Measurements from ENCODE around the gene FAM162B.
A peak's percentile ranks its signal among the peaks of the same experiment; 100 is the strongest.

The FAM162B gene

DNA sequence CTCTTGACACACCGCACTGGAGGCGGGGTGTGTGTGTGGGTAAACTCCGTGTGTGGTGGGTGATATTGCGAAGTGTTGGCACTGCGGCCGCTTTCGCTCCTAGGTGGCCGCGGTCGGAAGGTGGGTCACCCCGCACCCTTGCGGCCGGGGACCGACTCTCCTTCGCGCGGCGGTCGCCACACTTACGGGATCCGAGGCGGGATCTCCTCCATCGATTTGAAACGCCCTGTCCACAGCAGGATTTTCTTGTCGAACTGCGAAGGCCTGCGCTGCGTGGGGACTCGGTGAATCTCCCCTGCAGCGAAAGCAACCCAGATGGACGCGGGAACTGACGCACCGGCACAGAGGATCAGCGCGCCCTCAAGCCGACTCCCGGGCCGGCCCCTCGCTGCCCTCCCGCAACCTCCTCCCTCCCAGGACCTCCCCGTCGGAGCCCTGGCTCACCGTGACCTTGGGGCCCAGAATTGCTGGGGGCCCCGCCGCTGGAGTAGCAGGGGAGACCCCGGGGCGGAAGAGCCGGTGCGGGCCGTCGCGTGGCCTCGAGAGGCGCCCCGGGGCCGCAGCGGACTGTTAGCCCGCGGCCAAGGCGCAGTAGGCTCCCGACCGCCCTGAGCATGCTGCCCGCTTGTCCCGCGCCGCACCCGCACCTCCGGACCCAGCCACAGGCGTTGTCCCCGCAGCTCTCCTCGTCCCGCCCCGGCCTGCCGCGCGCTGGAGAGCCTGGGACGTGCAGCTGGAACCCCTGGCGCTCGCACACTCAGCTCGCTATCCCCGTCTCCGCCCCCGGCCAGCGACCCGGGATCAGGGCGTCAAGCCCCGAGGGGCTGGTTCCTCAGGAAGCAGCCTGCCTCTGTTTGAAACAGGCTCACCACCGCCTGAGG is at the start of gene FAM162B:
FAM162B (minus strand) TSS at position 759 of the 881 bp plus-strand sequence; CDS start at position 616, 143 bp downstream.
- Mint-ChIP-seq H3K4me3 (peak within 1 kb of the TSS; percentile 79), H3K36me3 (no peaks in the 10 kb centered on the region), H3K4me1 (peaks cover 9 to 12% of the 10 kb centered on the region in 2 donors), H3K27ac (no peak within 1 kb of the TSS), H3K27me3 (peaks cover 27 to 36% of the 10 kb centered on the region in 2 donors), H3K9me3 (no peaks in the 10 kb centered on the region)
- ATAC-seq (replicated peaks) (peak; percentile 48 to 61), DNase-seq (no peak)

- Mint-ChIP-seq H3K27me3 (no peaks in the 10 kb centered on the region), H3K27ac (no peak overlapping the region), H3K4me3 (no peak overlapping the region), H3K36me3 (no peaks in the 10 kb centered on the region), H3K9me3 (peaks cover 12 to 22% of the 10 kb centered on the region in 2 donors), H3K4me1 (no peaks in the 10 kb centered on the region)
- ATAC-seq (replicated peaks) (no peak), DNase-seq (no peak)
Observed at GRCh38 chr6:116812051-116812650, 46.6 kb upstream of the FAM162B start.

DNA sequence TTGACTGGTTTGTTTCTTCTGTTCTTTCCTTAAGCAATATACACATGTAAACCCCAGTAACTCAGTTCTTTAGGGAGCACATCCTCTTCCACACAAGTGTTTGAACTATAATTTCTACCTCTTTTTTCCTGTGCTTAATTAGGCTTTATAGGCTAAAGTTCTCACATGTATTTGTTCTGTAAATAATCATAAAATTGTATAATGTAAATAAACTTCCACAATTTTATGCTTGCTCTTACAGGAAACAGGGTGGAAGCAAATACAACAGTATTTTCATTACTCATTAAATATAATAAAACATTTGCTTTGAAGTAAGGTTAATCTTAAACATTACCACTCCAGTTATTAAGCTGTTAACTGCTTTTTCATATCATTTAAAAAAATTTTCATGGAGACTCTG is 36.5 kb upstream of the FAM162B start:
- Mint-ChIP-seq H3K9me3 (no peaks in the 10 kb centered on the region), H3K4me3 (no peak overlapping the region), H3K36me3 (no peaks in the 10 kb centered on the region), H3K27ac (no peak overlapping the region), H3K27me3 (peaks cover 9 to 17% of the 10 kb centered on the region in 2 donors), H3K4me1 (no peaks in the 10 kb centered on the region)
- DNase-seq: no peak
- no peak for ATAC-seq (replicated peaks)

- ATAC-seq (replicated peaks) (no peak), DNase-seq (no peak)
- no peaks in the 10 kb centered on the region for H3K9me3 Mint-ChIP-seq
- H3K4me1 Mint-ChIP-seq: no peaks in the 10 kb centered on the region
- H3K36me3 Mint-ChIP-seq: no peaks in the 10 kb centered on the region
- no peak overlapping the region for H3K4me3 Mint-ChIP-seq
- H3K27me3 Mint-ChIP-seq: peaks cover 9 to 11% of the 10 kb centered on the region in 2 donors
- no peak overlapping the region for H3K27ac Mint-ChIP-seq
Observed at GRCh38 chr6:116799945-116800344, 34.4 kb upstream of the FAM162B start.

DNA sequence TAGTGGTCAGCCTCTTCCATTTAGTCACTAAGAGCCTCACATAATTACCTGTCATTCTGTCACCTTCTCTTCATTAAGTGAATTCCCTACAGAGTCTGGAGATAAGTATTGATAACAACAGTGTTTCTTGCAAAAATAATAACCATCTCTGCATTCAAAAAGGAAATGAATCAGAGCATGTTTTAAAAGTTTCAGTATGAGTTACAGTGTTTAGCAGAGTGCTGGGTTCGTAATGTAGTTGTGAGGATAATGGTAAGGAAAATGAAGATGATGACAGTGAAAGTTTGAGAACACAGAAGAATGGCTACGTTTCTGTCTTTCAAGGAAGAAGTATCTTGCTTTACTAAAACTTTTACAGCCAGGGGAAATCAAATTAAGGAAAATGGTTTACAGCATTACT is 32.1 kb upstream of the FAM162B start:
- Mint-ChIP-seq H3K27me3 (peaks cover 9 to 11% of the 10 kb centered on the region in 2 donors), H3K4me3 (no peak overlapping the region), H3K27ac (no peak overlapping the region), H3K9me3 (no peaks in the 10 kb centered on the region), H3K36me3 (no peaks in the 10 kb centered on the region), H3K4me1 (no peaks in the 10 kb centered on the region)
- no peak for DNase-seq
- ATAC-seq (replicated peaks): no peak

GRCh38 chr6:116793224-116793623 is 27.7 kb upstream of the FAM162B start:
- H3K4me1 Mint-ChIP-seq: no peaks in the 10 kb centered on the region
- no peak for ATAC-seq (replicated peaks)
- no peak for DNase-seq
- no peaks in the 10 kb centered on the region for H3K9me3 Mint-ChIP-seq
- no peaks in the 10 kb centered on the region for H3K36me3 Mint-ChIP-seq
- H3K4me3 Mint-ChIP-seq: no peak overlapping the region
- no peak overlapping the region for H3K27ac Mint-ChIP-seq
- H3K27me3 Mint-ChIP-seq: peaks cover 6 to 8% of the 10 kb centered on the region in 2 donors

GRCh38 chr6:116783852-116784251 is 18.3 kb upstream of the FAM162B start:
- ATAC-seq (replicated peaks) (no peak), DNase-seq (no peak)
- Mint-ChIP-seq H3K4me3 (no peak overlapping the region), H3K36me3 (no peaks in the 10 kb centered on the region), H3K27ac (no peak overlapping the region), H3K9me3 (no peaks in the 10 kb centered on the region), H3K4me1 (no peaks in the 10 kb centered on the region), H3K27me3 (peaks cover 6 to 12% of the 10 kb centered on the region in 2 donors)

DNA sequence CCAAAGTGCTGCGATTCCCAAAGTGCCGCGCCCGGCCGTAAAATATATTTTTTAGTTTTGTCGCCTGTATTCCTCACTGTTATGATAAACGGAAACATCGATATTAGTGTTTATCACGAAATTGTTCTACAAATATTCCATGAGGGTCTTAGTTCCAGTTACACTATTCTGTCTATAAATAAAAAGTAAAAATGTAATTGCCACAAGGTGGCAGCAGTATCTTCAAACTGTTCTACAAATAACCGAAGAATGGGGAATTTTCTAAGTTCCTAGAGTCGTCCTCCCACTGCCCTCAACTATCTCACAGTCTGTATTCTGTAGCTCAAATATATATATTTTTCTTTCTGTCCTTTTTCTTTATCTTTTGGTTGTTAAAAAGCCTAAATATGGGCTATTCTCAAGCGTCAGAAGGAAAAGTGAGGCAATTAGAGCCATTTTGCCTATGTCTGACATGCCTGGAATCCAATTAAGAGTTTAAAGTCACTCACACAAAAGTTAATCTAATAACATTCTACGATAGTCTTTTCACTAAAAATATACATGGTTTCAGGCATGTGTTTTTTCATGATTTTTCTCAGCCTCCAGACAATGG is 14.2 kb upstream of the FAM162B start:
- H3K4me3 Mint-ChIP-seq: no peak overlapping the region
- DNase-seq (no peak), ATAC-seq (replicated peaks) (peak in 1 of 2 donors; percentile 39)
- H3K27me3 Mint-ChIP-seq: peaks cover 3 to 6% of the 10 kb centered on the region in 2 donors
- H3K27ac Mint-ChIP-seq: no peak overlapping the region
- H3K9me3 Mint-ChIP-seq: peaks cover 0 to 2% of the 10 kb centered on the region in 2 donors
- no peaks in the 10 kb centered on the region for H3K36me3 Mint-ChIP-seq
- H3K4me1 Mint-ChIP-seq: no peaks in the 10 kb centered on the region

DNA sequence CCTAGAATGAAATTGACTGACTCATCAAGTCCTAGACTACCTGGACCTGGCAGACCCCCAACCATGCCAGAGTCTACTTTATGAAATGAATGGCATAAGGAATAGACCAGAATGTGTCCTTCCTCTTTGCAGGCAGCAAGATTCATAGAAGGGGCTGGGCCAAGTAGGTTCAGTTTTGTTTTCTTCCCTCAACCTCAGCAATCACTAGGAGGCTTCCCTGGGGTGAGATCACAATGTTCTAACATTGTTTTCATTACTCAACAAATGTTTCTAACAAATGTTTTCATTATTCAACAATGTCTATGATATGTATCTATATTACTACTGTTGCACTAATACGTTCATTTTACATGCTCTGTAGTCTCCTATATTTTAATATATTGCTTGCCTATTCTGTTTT is 8.4 kb upstream of the FAM162B start:
- Mint-ChIP-seq H3K27me3 (peaks cover 8 to 21% of the 10 kb centered on the region in 2 donors), H3K27ac (no peak overlapping the region), H3K4me3 (no peak overlapping the region), H3K9me3 (peaks cover 0 to 2% of the 10 kb centered on the region in 2 donors), H3K4me1 (no peaks in the 10 kb centered on the region), H3K36me3 (no peaks in the 10 kb centered on the region)
- DNase-seq: no peak
- ATAC-seq (replicated peaks): no peak

DNA sequence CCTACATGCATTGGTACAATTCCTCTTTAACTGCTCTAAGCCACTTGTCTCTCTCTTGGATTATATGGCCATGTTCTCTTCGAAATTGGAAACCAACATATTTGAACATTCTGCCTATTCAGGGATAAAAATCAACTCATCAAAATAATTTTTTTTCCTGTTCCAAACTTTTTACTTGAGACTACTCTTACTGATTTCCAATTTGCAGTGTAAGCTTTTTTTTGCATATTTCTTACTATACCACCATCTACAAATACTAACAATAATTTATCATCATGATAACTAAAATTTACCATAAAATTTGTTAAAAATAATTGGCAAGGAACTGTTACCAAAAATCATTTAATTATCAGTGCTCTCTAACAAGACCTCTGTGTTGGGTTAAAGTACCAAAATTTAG is 6.9 kb upstream of the FAM162B start:
- Mint-ChIP-seq H3K36me3 (no peaks in the 10 kb centered on the region), H3K4me3 (no peak overlapping the region), H3K4me1 (no peaks in the 10 kb centered on the region), H3K27me3 (peaks cover 8 to 24% of the 10 kb centered on the region in 2 donors), H3K27ac (no peak overlapping the region), H3K9me3 (peaks cover 0 to 2% of the 10 kb centered on the region in 2 donors)
- ATAC-seq (replicated peaks) (no peak), DNase-seq (no peak)

GRCh38 chr6:116767715-116768114 is 2.2 kb upstream of the FAM162B start:
- H3K27ac Mint-ChIP-seq: no peak overlapping the region
- H3K27me3 Mint-ChIP-seq: peaks cover 33 to 55% of the 10 kb centered on the region in 2 donors
- no peak overlapping the region for H3K4me3 Mint-ChIP-seq
- no peak for ATAC-seq (replicated peaks)
- no peaks in the 10 kb centered on the region for H3K9me3 Mint-ChIP-seq
- peaks cover 9 to 12% of the 10 kb centered on the region in 2 donors for H3K4me1 Mint-ChIP-seq
- no peaks in the 10 kb centered on the region for H3K36me3 Mint-ChIP-seq
- DNase-seq: no peak

DNA sequence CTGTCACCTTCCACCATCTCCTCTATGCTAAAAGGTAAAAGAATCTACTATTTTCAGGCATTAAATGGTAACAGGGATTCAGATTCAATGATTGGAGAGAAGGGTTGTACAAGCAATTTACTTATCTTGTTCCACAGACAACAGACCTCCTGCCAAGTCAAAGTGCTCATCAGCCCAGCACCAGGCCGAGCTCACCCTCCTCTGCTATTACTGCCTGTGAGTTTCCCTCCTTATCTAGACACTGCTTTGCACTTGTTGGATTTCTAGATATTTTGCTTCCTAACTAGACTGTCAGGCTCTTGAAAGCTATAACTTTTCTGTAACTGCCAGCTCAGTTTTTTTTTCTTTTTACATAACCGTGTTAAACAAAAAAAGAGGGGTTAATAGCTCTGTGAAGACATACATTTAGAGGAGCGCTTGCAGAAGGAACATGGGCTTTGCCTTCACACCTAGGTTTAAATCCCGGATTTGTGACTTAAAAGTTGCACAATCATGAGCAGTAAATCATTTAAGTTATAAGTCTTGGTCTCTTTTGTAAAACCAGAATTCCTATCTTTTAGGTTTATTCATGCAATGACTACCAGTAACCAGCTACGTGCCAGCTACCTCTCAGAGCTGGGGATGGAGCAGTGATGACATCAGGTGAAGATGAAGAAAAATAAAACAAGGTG is 1.1 kb upstream of the FAM162B start:
- ATAC-seq (replicated peaks): no peak
- H3K27me3 Mint-ChIP-seq: peaks cover 29 to 47% of the 10 kb centered on the region in 2 donors
- H3K27ac Mint-ChIP-seq: no peak overlapping the region
- no peak for DNase-seq
- no peaks in the 10 kb centered on the region for H3K36me3 Mint-ChIP-seq
- peak overlapping the region; percentile 79 for H3K4me3 Mint-ChIP-seq
- no peaks in the 10 kb centered on the region for H3K9me3 Mint-ChIP-seq
- peaks cover 9 to 12% of the 10 kb centered on the region in 2 donors for H3K4me1 Mint-ChIP-seq

DNA sequence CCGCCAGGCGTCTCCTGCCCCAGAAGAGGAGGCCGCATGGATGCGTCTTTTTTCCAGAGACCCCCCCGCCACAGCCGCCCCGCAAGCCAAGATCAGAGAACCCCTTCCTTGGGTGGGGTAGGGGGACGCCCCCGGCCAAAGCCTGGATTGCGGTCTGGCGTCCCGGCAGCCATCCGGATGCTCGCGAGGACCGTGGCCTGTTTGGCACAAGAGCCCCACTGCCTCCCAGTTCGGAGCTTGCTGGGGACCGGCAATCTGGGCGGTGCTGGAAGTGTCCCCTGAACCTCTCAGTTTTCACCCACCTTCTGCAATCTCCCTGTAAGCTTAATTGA is 924 bp downstream of the FAM162B start:
- H3K27me3 Mint-ChIP-seq: peaks cover 28 to 40% of the 10 kb centered on the region in 2 donors
- ATAC-seq (replicated peaks): no peak

DNA sequence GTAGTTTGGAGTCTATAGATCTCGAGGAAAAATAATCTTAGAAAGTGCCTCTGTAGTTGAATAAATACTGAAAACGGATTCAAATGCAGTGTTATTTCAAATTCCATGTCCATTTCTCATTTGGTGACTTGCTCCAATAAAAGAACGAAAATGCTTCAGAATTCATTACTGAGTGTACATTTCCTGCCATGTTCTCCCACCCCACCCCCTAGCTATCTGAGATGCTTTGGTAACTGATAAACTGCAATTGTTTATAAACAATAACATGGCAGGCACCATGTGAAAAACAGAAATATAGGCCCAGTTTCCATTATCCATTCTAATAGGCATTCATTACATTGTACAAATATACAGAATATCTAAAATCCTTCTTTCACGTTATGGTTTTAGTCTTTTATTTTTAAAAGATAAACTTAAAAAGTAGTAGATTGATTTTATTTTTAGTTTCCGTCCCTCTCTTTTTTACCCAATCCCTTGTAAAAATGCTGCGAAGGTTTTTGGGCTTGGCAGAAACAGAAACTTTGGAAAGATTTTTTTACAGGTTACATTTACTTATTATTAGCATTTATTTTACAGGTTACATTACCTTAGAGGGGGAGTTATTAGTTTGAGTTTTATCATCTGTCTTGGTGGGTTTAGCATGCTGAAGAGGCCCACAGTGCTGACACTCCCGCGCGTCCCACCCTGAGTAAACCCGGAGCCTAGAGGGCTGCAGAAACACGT is 1.5 kb downstream of the FAM162B start:
- Mint-ChIP-seq H3K4me1 (peaks cover 9 to 12% of the 10 kb centered on the region in 2 donors), H3K9me3 (no peaks in the 10 kb centered on the region), H3K4me3 (peak overlapping the region in 1 of 2 donors; percentile 79), H3K27me3 (peaks cover 30 to 41% of the 10 kb centered on the region in 2 donors), H3K36me3 (no peaks in the 10 kb centered on the region), H3K27ac (no peak overlapping the region)
- DNase-seq: no peak
- no peak for ATAC-seq (replicated peaks)

More for the DNA sequence above, 924 bp downstream of the FAM162B start:
- peak overlapping the region; percentile 61 to 79 for H3K4me3 Mint-ChIP-seq
- H3K27ac Mint-ChIP-seq: no peak overlapping the region
- no peaks in the 10 kb centered on the region for H3K36me3 Mint-ChIP-seq
- no peaks in the 10 kb centered on the region for H3K9me3 Mint-ChIP-seq
- DNase-seq: no peak
- H3K4me1 Mint-ChIP-seq: peaks cover 9 to 12% of the 10 kb centered on the region in 2 donors

Measured in stimulated activated naive B cell treated with anti-CD40 and anti-IgM and Interleukin-4, amounts not matched to agents 10 μg/mL and 1 μg/mL and 100 μg/mL, for 72 hours (primary cell).